ENCODE data around the gene CAMSAP1.

The CAMSAP1 gene

GRCh38 chr9:135760465-135760864 is 146.9 kb downstream of the CAMSAP1 start:
- H3K36me3 ChIP-seq (replicated peaks; ENCODE audit: low read depth, low read length): no peaks in the 10 kb centered on the region
- no peak for TF ChIP-seq EZH2phosphoT487 (IDR thresholded peaks at IDR 0.05; ENCODE audit: low read depth)
- no peak for TF ChIP-seq CTCF (IDR thresholded peaks at IDR 0.05; ENCODE audit: low read depth, low read length)
- H3K4me3 ChIP-seq (ENCODE audit: low read length): no peak overlapping the region
- no peaks in the 10 kb centered on the region for H3K79me2 ChIP-seq (ENCODE audit: low read length)
- no peaks in the 10 kb centered on the region for H3K4me1 ChIP-seq (ENCODE audit: low read length)
- no peak overlapping the region for H3K27ac ChIP-seq (ENCODE audit: low read length)
- no peak overlapping the region for H2AFZ ChIP-seq (ENCODE audit: low read depth, low read length)
- no peaks in the 10 kb centered on the region for H3K9me3 ChIP-seq (ENCODE audit: insufficient read depth, low read length)
- H3K27me3 ChIP-seq (ENCODE audit: low read depth, low read length): no peaks in the 10 kb centered on the region
- H4K20me1 ChIP-seq (ENCODE audit: insufficient read depth, low read length): no peaks in the 10 kb centered on the region
- H3K9ac ChIP-seq (ENCODE audit: low read length): no peak overlapping the region
- no peak overlapping the region for H3K4me2 ChIP-seq (ENCODE audit: low read length)

- Histone ChIP-seq H3K27ac (ENCODE audit: low read length) (no peak overlapping the region), H3K9me3 (ENCODE audit: insufficient read depth, low read length) (no peaks in the 10 kb centered on the region), H4K20me1 (ENCODE audit: insufficient read depth, low read length) (no peaks in the 10 kb centered on the region), H2AFZ (ENCODE audit: low read depth, low read length) (no peak overlapping the region), H3K4me3 (ENCODE audit: low read length) (no peak overlapping the region), H3K4me1 (ENCODE audit: low read length) (peaks cover 4% of the 10 kb centered on the region), H3K27me3 (ENCODE audit: low read depth, low read length) (no peaks in the 10 kb centered on the region), H3K79me2 (ENCODE audit: low read length) (no peaks in the 10 kb centered on the region), H3K36me3 (replicated peaks; ENCODE audit: low read depth, low read length) (no peaks in the 10 kb centered on the region), H3K9ac (ENCODE audit: low read length) (no peak overlapping the region), H3K4me2 (ENCODE audit: low read length) (no peak overlapping the region)
- no peak for TF ChIP-seq CTCF (IDR thresholded peaks at IDR 0.05; ENCODE audit: low read depth, low read length)
- no peak for TF ChIP-seq EZH2phosphoT487 (IDR thresholded peaks at IDR 0.05; ENCODE audit: low read depth)
Observed at GRCh38 chr9:135759676-135760300, 147.6 kb downstream of the CAMSAP1 start.

GRCh38 chr9:135758870-135759269 is 148.5 kb downstream of the CAMSAP1 start:
- Histone ChIP-seq H3K27ac (ENCODE audit: low read length) (no peak overlapping the region), H3K4me1 (ENCODE audit: low read length) (peaks cover 13% of the 10 kb centered on the region), H3K4me2 (ENCODE audit: low read length) (no peak overlapping the region), H3K36me3 (replicated peaks; ENCODE audit: low read depth, low read length) (no peaks in the 10 kb centered on the region), H3K79me2 (ENCODE audit: low read length) (no peaks in the 10 kb centered on the region), H3K4me3 (ENCODE audit: low read length) (no peak overlapping the region), H4K20me1 (ENCODE audit: insufficient read depth, low read length) (no peaks in the 10 kb centered on the region), H3K9me3 (ENCODE audit: insufficient read depth, low read length) (no peaks in the 10 kb centered on the region), H3K27me3 (ENCODE audit: low read depth, low read length) (no peaks in the 10 kb centered on the region), H2AFZ (ENCODE audit: low read depth, low read length) (no peak overlapping the region), H3K9ac (ENCODE audit: low read length) (no peak overlapping the region)
- no peak for TF ChIP-seq EZH2phosphoT487 (IDR thresholded peaks at IDR 0.05; ENCODE audit: low read depth)
- no peak for TF ChIP-seq CTCF (IDR thresholded peaks at IDR 0.05; ENCODE audit: low read depth, low read length)

Data from OCI-LY3 (cell line).